GM12801 (cell line): Measurements from ENCODE around the gene ADARB1.

Experiments used
- CTCF ChIP-seq: IDR thresholded peaks from one replicate; pipeline ENCODE4 v1.5.1; 2011; ENCODE audit warnings: control low read depth; ENCODE audit not compliant: insufficient read length; ENCODE audit errors: extremely low read depth

Gene ADARB1

DNA sequence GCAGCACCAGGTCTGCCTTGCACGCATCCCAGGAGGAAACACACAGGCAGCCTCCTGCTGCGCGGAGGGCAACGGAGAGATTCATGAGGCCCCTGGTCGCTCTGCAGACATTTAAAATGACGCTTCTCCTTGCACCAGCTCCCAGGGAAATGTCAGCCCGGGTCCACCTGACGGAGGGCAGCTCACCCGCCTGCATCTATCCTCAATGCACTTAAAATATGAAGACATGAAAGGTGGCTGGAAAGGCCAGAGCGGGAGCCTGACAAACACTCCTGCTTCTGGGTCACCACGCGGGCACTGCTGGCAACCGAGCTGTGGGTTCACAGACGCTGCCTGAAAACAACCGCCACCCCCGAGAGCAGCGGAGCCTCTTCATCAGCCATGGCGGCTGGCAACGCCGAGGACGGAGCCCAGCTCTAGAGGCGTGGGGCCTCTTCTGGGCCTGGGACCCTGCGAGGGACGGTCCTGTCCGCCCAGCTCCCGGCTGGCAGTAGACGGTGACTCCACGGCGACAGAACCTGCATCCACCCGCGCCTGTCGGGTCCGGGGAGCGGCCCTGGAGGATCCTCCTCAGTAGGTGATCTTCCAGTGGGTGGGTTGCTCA is 190.6 kb downstream of the ADARB1 start:
- TF ChIP-seq CTCF: no peak

GRCh38 chr21:45265721-45266517 is 191.5 kb downstream of the ADARB1 start:
- TF ChIP-seq CTCF: no peak

- TF ChIP-seq CTCF: no peak
Observed at GRCh38 chr21:45266518-45267389, 192.4 kb downstream of the ADARB1 start.

GRCh38 chr21:45267390-45267760 is 193.0 kb downstream of the ADARB1 start:
- TF ChIP-seq CTCF: no peak

GRCh38 chr21:45269861-45270260 is 195.5 kb downstream of the ADARB1 start:
- TF ChIP-seq CTCF: no peak

GRCh38 chr21:45270306-45270821 is 196.0 kb downstream of the ADARB1 start:
- no peak for TF ChIP-seq CTCF
